Calu3 (cell line): ENCODE results near the gene CACNA1F. TPM values are rescaled to one million over a fixed set of nuclear protein-coding genes. Genes with fewer than 3 reads are reported as not detected.

Experiments
- BruUV-seq: library from RNA; stranded (reverse); fragments of 400-500 nt; replicated peaks from 2 replicates; lab custom pipeline; 2021; lab: Mats Ljungman, UMichigan
- CTCF ChIA-PET: fragments of 300-600 bp; sonication (Branson Sonifier 250); formaldehyde crosslinking; loops from one replicate; lab custom pipeline; 2022; ENCODE audit warnings: antibody characterized with exemption; lab: Charles Lee
- DNase-seq: peaks from one replicate; pipeline ENCODE4 v3.0.0; 2022
- H3K27ac Mint-ChIP-seq: one replicate; pipeline ENCODE4 v1.8.0; 2022; ENCODE audit warnings: mixed read lengths; ENCODE audit not compliant: unreplicated experiment
- H3K27me3 Mint-ChIP-seq: one replicate; pipeline ENCODE4 v1.8.0; 2022; ENCODE audit warnings: mixed read lengths; ENCODE audit not compliant: unreplicated experiment
- H3K36me3 Mint-ChIP-seq: one replicate; pipeline ENCODE4 v1.8.0; 2022; ENCODE audit warnings: mild to moderate bottlenecking, moderate library complexity, mixed read lengths; ENCODE audit not compliant: insufficient read depth, unreplicated experiment
- H3K4me1 Mint-ChIP-seq: one replicate; pipeline ENCODE4 v1.8.0; 2022; ENCODE audit warnings: mild to moderate bottlenecking, low read depth, mixed read lengths; ENCODE audit not compliant: unreplicated experiment
- H3K4me3 Mint-ChIP-seq: one replicate; pipeline ENCODE4 v1.8.0; 2022; ENCODE audit warnings: mild to moderate bottlenecking, low read depth, moderate library complexity, mixed read lengths; ENCODE audit not compliant: unreplicated experiment
- H3K9me3 Mint-ChIP-seq: one replicate; pipeline ENCODE4 v1.8.0; 2022; ENCODE audit warnings: low read depth, mixed read lengths; ENCODE audit not compliant: unreplicated experiment
- intact Hi-C: fragments of 100-400 bp; cut with micrococcal nuclease; formaldehyde crosslinking; loops from one replicate; pipeline ENCODE4 v1.10.0; 2022; ENCODE audit not compliant: unreplicated experiment
- total RNA-seq: library from RNA; stranded (reverse); gene quantifications from 2 replicates; pipeline ENCODE4 v1.2.3, GENCODE V29; 2022
- TF ChIP-seq, protein P1 (sequence below): fragments of 200-600 bp; IDR thresholded peaks from one replicate; pipeline ENCODE4 v1.8.0; 2022; ENCODE audit warnings: antibody characterized with exemption; ENCODE audit not compliant: unreplicated experiment

CACNA1F gene
- total RNA-seq, 1 experiment from 2014 or later = not detected

DNA sequence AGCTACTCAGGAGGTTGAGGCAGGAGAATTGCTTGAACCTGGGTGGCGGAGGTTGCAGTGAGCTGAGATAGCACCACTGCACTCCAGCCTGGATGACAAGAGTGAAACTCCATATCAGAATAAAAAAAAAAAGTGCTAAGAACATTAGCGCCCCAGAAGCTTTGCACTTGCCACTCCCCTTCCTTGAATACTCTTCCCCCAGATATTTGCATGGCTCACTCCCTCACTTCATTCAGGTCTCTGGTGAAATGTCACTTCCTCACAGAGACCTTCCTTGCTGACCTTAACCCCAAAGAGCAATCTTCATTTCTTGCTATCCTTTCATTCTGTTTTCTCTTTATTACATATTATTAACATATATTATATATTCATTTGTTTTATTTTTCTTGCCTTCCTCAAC, 11.3 kb downstream of the CACNA1F start:
- intact Hi-C loops = no loop called here
- no TSS peak for BruUV-seq
- H3K4me1 Mint-ChIP-seq = no peaks in the 10 kb centered on the region
- CTCF ChIA-PET = interaction anchor here (0.6 kb wide), 1 partner anchor 14 kb away, joined by 4 read pairs; no protein-coding TSS in a partner anchor
- peaks cover 80% of the 10 kb centered on the region for H3K27me3 Mint-ChIP-seq
- TF ChIP-seq, protein P1, sequence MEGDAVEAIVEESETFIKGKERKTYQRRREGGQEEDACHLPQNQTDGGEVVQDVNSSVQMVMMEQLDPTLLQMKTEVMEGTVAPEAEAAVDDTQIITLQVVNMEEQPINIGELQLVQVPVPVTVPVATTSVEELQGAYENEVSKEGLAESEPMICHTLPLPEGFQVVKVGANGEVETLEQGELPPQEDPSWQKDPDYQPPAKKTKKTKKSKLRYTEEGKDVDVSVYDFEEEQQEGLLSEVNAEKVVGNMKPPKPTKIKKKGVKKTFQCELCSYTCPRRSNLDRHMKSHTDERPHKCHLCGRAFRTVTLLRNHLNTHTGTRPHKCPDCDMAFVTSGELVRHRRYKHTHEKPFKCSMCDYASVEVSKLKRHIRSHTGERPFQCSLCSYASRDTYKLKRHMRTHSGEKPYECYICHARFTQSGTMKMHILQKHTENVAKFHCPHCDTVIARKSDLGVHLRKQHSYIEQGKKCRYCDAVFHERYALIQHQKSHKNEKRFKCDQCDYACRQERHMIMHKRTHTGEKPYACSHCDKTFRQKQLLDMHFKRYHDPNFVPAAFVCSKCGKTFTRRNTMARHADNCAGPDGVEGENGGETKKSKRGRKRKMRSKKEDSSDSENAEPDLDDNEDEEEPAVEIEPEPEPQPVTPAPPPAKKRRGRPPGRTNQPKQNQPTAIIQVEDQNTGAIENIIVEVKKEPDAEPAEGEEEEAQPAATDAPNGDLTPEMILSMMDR = no peak
- H3K36me3 Mint-ChIP-seq = peaks cover 6% of the 10 kb centered on the region
- H3K27ac Mint-ChIP-seq = no peak overlapping the region
- DNase-seq = no peak
- no peak overlapping the region for H3K4me3 Mint-ChIP-seq
- H3K9me3 Mint-ChIP-seq = peaks cover 2% of the 10 kb centered on the region

DNA sequence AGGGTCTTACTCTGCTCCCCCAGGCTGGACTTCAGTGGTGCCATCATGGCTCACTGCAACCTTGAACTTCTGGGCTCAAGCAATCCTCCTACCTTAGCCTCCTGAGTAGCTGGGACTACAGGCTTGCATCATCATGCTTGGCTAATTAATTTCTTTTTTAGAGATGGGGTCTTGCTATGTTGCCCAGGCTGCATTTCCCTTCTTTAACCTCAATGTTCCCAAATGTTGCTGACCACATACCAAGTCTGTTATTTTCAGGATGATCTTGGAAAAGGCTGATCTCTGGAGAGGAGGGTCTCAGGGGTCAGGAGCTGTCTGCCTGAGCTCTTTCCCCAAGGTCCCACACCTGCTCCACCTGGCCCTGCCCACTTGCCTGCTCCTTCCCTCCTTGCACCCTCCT, 13.0 kb downstream of the CACNA1F start:
- H3K9me3 Mint-ChIP-seq = peaks cover 2% of the 10 kb centered on the region
- peaks cover 80% of the 10 kb centered on the region for H3K27me3 Mint-ChIP-seq
- intact Hi-C loops = no loop called here
- H3K4me3 Mint-ChIP-seq = no peak overlapping the region
- TF ChIP-seq, protein P1 = no peak
- no TSS peak for BruUV-seq
- CTCF ChIA-PET = no interaction called here
- DNase-seq = no peak
- H3K36me3 Mint-ChIP-seq = peaks cover 6% of the 10 kb centered on the region
- no peak overlapping the region for H3K27ac Mint-ChIP-seq
- H3K4me1 Mint-ChIP-seq = no peaks in the 10 kb centered on the region

DNA sequence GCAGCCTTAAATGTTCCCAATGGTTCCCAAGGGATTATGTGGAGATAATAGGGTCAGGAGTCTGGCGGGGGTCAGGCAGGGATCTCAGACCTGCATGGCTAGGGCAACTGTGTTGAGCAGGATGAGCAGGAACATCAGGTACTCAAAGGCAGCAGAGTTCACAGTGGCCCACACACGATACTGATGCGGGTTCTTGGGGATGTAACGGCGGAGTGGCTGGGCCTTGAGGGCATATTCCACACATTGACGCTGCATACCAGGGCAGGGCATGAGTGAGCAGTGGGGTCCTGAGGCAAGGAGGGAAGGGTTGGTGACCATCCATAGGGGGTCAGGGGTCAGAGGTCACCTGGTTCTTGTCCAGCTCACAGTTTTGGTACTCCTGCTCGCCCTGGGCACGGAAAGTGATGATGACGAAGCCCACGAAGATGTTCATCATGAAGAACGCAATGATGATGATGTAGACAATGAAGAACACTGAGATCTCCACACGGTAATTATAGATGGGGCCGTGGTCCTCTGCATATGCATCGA, 18.1 kb downstream of the CACNA1F start:
- DNase-seq = no peak
- H3K4me3 Mint-ChIP-seq = no peak overlapping the region
- H3K36me3 Mint-ChIP-seq = peaks cover 6% of the 10 kb centered on the region
- H3K4me1 Mint-ChIP-seq = no peaks in the 10 kb centered on the region
- no TSS peak for BruUV-seq
- intact Hi-C loops = no loop called here
- TF ChIP-seq, protein P1 = no peak
- no peak overlapping the region for H3K27ac Mint-ChIP-seq
- H3K9me3 Mint-ChIP-seq = peaks cover 2% of the 10 kb centered on the region
- CTCF ChIA-PET = no interaction called here
- H3K27me3 Mint-ChIP-seq = peaks cover 64% of the 10 kb centered on the region

DNA sequence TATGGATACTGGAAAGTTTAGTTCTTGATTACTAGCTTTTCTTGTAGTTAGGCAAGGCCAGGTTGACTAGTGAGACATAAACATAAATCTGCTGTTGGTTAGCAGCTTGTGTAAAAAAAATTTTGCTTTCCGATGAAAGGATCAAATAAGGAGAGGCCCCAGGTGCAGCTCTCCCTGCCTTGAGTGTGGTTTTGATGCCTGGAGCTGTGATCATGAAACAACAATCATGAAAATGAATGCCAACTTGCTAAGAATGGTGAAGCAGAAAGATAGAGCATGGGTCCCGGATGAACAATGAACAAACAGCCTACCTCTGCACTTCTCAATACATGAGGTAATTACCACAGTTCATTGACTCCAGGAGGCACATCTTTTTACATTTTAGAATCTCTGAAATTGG, 18.7 kb downstream of the CACNA1F start:
- no TSS peak for BruUV-seq
- H3K9me3 Mint-ChIP-seq = no peaks in the 10 kb centered on the region
- intact Hi-C loops = no loop called here
- H3K27me3 Mint-ChIP-seq = peaks cover 58% of the 10 kb centered on the region
- CTCF ChIA-PET = no interaction called here
- peaks cover 6% of the 10 kb centered on the region for H3K36me3 Mint-ChIP-seq
- H3K27ac Mint-ChIP-seq = no peak overlapping the region
- H3K4me1 Mint-ChIP-seq = no peaks in the 10 kb centered on the region
- no peak for DNase-seq
- H3K4me3 Mint-ChIP-seq = no peak overlapping the region
- TF ChIP-seq, protein P1 = no peak
